Measurements from ENCODE around the gene PTPN7. TPM values are rescaled to one million over a fixed set of nuclear protein-coding genes. Genes with fewer than 3 reads are reported as not detected.

PTPN7 gene
- total RNA-seq, 1 experiment from 2014 or later = 0.33 TPM

- in situ Hi-C loops (cut with HindIII; ENCODE audit: low pct_unique_long_range_greater_than_20kb, low sequenced_read_pairs) = no loop called here
- no peak overlapping the region for H3K4me3 ChIP-seq (ENCODE audit: low read depth in 2 of 2, low read length in 2 of 2)
- H3K4me1 ChIP-seq (ENCODE audit: control insufficient read depth, insufficient read depth, low read length) = no peaks in the 10 kb centered on the region
- H3K27ac ChIP-seq (ENCODE audit: low read length) = no peak overlapping the region
- BruUV-seq (replicated peaks) = no TSS peak
- ATAC-seq (no peak), DNase-seq (ENCODE audit: low read depth, low spot score) (no peak)
- no peaks in the 10 kb centered on the region for H3K27me3 ChIP-seq (ENCODE audit: control insufficient read depth, insufficient read depth, low read length)
- H3K9me3 ChIP-seq (ENCODE audit: control insufficient read depth, insufficient read depth, low read depth, low read length) = no peaks in the 10 kb centered on the region
- POLR2A ChIA-PET = no interaction called here
- TF ChIP-seq TCF7L2 (IDR thresholded peaks at IDR 0.05; ENCODE audit: low read depth, low read length) (no peak), POLR2AphosphoS5 (IDR thresholded peaks at IDR 0.05; ENCODE audit: low read depth, low read length) (no peak), REST (IDR thresholded peaks at IDR 0.05; ENCODE audit: insufficient read depth in 1 of 2, low read depth in 2 of 2, low read length in 1 of 2) (no peak), SIN3A (IDR thresholded peaks at IDR 0.05; ENCODE audit: borderline replicate concordance, insufficient read depth, low read depth, low read length) (no peak), CTCF (IDR thresholded peaks at IDR 0.05) (no peak)
- H3K36me3 ChIP-seq (ENCODE audit: control insufficient read depth, insufficient read depth, low read length) = no peaks in the 10 kb centered on the region
- intact Hi-C loops (cut with micrococcal nuclease; ENCODE audit: unreplicated experiment) = no loop called here
- CTCF ChIA-PET = no interaction called here
These were observed 5.0 kb upstream of the PTPN7 start for GRCh38 chr1:202165267-202165941.

GRCh38 chr1:202164271-202165037 is 4.1 kb upstream of the PTPN7 start:
- no peak for ATAC-seq
- intact Hi-C loops (cut with micrococcal nuclease; ENCODE audit: unreplicated experiment) = no loop called here

More at GRCh38 chr1:202164271-202165037, 4.1 kb upstream of the PTPN7 start:
- no peak overlapping the region for H3K27ac ChIP-seq (ENCODE audit: low read length)
- H3K27me3 ChIP-seq (ENCODE audit: control insufficient read depth, insufficient read depth, low read length) = no peaks in the 10 kb centered on the region
- no TSS peak for BruUV-seq (replicated peaks)
- no peaks in the 10 kb centered on the region for H3K36me3 ChIP-seq (ENCODE audit: control insufficient read depth, insufficient read depth, low read length)
- ChIA-PET POLR2A (no interaction called here), CTCF (no interaction called here)
- TF ChIP-seq SIN3A (IDR thresholded peaks at IDR 0.05; ENCODE audit: borderline replicate concordance, insufficient read depth, low read depth, low read length) = no peak
- no peak for TF ChIP-seq TCF7L2 (IDR thresholded peaks at IDR 0.05; ENCODE audit: low read depth, low read length)
- H3K9me3 ChIP-seq (ENCODE audit: control insufficient read depth, insufficient read depth, low read depth, low read length) = no peaks in the 10 kb centered on the region
- H3K4me1 ChIP-seq (ENCODE audit: control insufficient read depth, insufficient read depth, low read length) = no peaks in the 10 kb centered on the region
- DNase-seq (ENCODE audit: low read depth, low spot score) = no peak
- H3K4me3 ChIP-seq (ENCODE audit: low read depth in 2 of 2, low read length in 2 of 2) = no peak overlapping the region
- in situ Hi-C loops (cut with HindIII; ENCODE audit: low pct_unique_long_range_greater_than_20kb, low sequenced_read_pairs) = no loop called here

Measured in Panc1 (cell line).